Measurements from ENCODE around the gene RNF5. TPM values are rescaled to one million over a fixed set of nuclear protein-coding genes. Genes with fewer than 3 reads are reported as not detected.

RNF5 gene
- total RNA-seq, 1 experiment from 2014 or later, result 82.3 TPM

DNA sequence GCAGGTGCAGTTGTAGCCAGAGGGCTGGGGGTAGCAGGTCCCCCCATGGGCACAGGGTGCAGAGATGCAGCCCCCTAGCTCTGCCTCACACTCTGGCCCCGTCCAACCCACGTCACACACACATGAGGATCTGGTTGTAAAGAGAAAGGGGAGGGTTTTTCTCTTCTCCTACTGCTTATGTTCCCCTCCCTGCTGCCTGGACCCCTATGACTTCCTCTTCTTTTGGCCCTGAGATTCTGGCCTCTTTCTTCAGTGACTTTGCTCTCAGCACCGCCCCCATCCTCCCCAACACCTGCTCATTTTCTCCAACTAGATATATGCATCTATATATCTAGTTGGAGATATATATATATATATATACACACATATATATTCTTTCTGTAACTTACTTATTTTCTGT, 35.9 kb downstream of the RNF5 start:
- no peaks in the 10 kb centered on the region for H3K27me3 ChIP-seq (ENCODE audit: control insufficient read depth, insufficient read depth, low read length)
- in situ Hi-C loops (cut with HindIII; ENCODE audit: low pct_unique_long_range_greater_than_20kb, low sequenced_read_pairs), result no loop called here

DNA sequence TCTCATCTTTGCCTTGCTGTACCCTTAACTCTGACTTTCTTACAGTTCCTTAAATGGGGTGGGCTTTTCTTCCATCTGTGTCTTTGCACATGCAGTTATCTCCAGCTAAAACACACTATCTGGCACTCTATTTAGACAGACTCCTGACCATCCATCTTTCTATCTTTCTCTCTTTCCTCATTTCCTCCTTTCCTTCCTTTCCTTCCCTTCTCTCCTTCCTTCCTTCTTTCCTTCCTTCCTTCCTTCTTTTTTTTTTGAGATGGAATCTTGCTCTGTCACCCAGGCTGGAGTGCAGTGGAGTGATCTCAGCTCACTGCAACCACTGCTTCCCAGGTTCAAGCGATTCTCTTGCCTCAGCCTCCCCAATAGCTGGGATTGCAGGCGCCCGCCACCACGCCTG, 37.4 kb downstream of the RNF5 start:
- Histone ChIP-seq H3K4me1 (ENCODE audit: control insufficient read depth, insufficient read depth, low read length) (no peaks in the 10 kb centered on the region), H3K9me3 (ENCODE audit: control insufficient read depth, insufficient read depth, low read depth, low read length) (no peaks in the 10 kb centered on the region), H3K27ac (ENCODE audit: low read length) (no peak overlapping the region), H3K4me3 (ENCODE audit: low read depth in 2 of 2, low read length in 2 of 2) (no peak overlapping the region), H3K27me3 (ENCODE audit: control insufficient read depth, insufficient read depth, low read length) (no peaks in the 10 kb centered on the region), H3K36me3 (ENCODE audit: control insufficient read depth, insufficient read depth, low read length) (no peaks in the 10 kb centered on the region)
- ChIA-PET POLR2A (no interaction called here), CTCF (interaction anchor here (0.7 kb wide), 1 partner anchor 12 kb away, joined by 4 read pairs; no protein-coding TSS in a partner anchor)
- in situ Hi-C loops (cut with HindIII; ENCODE audit: low pct_unique_long_range_greater_than_20kb, low sequenced_read_pairs) (no loop called here), intact Hi-C loops (cut with micrococcal nuclease; ENCODE audit: unreplicated experiment) (no loop called here)
- no TSS peak for BruUV-seq (replicated peaks)
- DNase-seq (ENCODE audit: low read depth, low spot score) (no peak), ATAC-seq (no peak)
- TF ChIP-seq, protein P1, sequence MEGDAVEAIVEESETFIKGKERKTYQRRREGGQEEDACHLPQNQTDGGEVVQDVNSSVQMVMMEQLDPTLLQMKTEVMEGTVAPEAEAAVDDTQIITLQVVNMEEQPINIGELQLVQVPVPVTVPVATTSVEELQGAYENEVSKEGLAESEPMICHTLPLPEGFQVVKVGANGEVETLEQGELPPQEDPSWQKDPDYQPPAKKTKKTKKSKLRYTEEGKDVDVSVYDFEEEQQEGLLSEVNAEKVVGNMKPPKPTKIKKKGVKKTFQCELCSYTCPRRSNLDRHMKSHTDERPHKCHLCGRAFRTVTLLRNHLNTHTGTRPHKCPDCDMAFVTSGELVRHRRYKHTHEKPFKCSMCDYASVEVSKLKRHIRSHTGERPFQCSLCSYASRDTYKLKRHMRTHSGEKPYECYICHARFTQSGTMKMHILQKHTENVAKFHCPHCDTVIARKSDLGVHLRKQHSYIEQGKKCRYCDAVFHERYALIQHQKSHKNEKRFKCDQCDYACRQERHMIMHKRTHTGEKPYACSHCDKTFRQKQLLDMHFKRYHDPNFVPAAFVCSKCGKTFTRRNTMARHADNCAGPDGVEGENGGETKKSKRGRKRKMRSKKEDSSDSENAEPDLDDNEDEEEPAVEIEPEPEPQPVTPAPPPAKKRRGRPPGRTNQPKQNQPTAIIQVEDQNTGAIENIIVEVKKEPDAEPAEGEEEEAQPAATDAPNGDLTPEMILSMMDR (IDR thresholded peaks at IDR 0.05), result no peak

More for the DNA sequence above, 35.9 kb downstream of the RNF5 start:
- BruUV-seq (replicated peaks), result no TSS peak
- ATAC-seq, result no peak
- Histone ChIP-seq H3K4me1 (ENCODE audit: control insufficient read depth, insufficient read depth, low read length) (no peaks in the 10 kb centered on the region), H3K27ac (ENCODE audit: low read length) (no peak overlapping the region), H3K9me3 (ENCODE audit: control insufficient read depth, insufficient read depth, low read depth, low read length) (no peaks in the 10 kb centered on the region), H3K4me3 (ENCODE audit: low read depth in 2 of 2, low read length in 2 of 2) (no peak overlapping the region), H3K36me3 (ENCODE audit: control insufficient read depth, insufficient read depth, low read length) (no peaks in the 10 kb centered on the region)
- ChIA-PET POLR2A (no interaction called here), CTCF (no interaction called here)
- DNase-seq (ENCODE audit: low read depth, low spot score), result no peak
- TF ChIP-seq POLR2AphosphoS5 (IDR thresholded peaks at IDR 0.05; ENCODE audit: low read depth, low read length) (no peak), TCF7L2 (IDR thresholded peaks at IDR 0.05; ENCODE audit: low read depth, low read length) (no peak), SIN3A (IDR thresholded peaks at IDR 0.05; ENCODE audit: borderline replicate concordance, insufficient read depth, low read depth, low read length) (no peak)
- TF ChIP-seq, protein P2, sequence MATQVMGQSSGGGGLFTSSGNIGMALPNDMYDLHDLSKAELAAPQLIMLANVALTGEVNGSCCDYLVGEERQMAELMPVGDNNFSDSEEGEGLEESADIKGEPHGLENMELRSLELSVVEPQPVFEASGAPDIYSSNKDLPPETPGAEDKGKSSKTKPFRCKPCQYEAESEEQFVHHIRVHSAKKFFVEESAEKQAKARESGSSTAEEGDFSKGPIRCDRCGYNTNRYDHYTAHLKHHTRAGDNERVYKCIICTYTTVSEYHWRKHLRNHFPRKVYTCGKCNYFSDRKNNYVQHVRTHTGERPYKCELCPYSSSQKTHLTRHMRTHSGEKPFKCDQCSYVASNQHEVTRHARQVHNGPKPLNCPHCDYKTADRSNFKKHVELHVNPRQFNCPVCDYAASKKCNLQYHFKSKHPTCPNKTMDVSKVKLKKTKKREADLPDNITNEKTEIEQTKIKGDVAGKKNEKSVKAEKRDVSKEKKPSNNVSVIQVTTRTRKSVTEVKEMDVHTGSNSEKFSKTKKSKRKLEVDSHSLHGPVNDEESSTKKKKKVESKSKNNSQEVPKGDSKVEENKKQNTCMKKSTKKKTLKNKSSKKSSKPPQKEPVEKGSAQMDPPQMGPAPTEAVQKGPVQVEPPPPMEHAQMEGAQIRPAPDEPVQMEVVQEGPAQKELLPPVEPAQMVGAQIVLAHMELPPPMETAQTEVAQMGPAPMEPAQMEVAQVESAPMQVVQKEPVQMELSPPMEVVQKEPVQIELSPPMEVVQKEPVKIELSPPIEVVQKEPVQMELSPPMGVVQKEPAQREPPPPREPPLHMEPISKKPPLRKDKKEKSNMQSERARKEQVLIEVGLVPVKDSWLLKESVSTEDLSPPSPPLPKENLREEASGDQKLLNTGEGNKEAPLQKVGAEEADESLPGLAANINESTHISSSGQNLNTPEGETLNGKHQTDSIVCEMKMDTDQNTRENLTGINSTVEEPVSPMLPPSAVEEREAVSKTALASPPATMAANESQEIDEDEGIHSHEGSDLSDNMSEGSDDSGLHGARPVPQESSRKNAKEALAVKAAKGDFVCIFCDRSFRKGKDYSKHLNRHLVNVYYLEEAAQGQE (IDR thresholded peaks at IDR 0.05; ENCODE audit: insufficient read depth in 1 of 2, low read depth in 2 of 2, low read length in 1 of 2), result no peak
- TF ChIP-seq, protein P1 (IDR thresholded peaks at IDR 0.05), result no peak
- intact Hi-C loops (cut with micrococcal nuclease; ENCODE audit: unreplicated experiment), result no loop called here

DNA sequence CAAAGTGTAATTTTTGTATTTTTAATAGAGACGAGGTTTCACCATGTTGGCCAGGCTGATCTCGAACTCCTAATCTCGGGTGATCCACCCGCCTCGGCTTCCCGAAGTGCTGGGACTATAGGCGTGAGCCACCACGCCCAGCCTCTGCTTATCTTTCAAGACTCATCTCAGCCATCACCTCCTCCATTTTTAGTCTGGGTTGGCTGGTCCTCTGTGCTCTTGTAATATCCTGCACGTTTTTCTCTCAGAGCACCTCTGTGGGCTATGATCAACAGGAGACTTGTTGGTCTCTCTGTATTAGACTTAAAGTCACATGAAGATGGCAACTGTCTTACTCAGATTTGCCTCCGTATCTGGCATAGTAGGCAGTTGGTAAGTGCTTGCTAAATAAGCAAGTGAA, 38.1 kb downstream of the RNF5 start:
- DNase-seq (ENCODE audit: low read depth, low spot score) (no peak), ATAC-seq (no peak)
- in situ Hi-C loops (cut with HindIII; ENCODE audit: low pct_unique_long_range_greater_than_20kb, low sequenced_read_pairs) (no loop called here), intact Hi-C loops (cut with micrococcal nuclease; ENCODE audit: unreplicated experiment) (no loop called here)
- Histone ChIP-seq H3K36me3 (ENCODE audit: control insufficient read depth, insufficient read depth, low read length) (no peaks in the 10 kb centered on the region), H3K27ac (ENCODE audit: low read length) (no peak overlapping the region), H3K4me3 (ENCODE audit: low read depth in 2 of 2, low read length in 2 of 2) (no peak overlapping the region), H3K4me1 (ENCODE audit: control insufficient read depth, insufficient read depth, low read length) (no peaks in the 10 kb centered on the region), H3K27me3 (ENCODE audit: control insufficient read depth, insufficient read depth, low read length) (no peaks in the 10 kb centered on the region), H3K9me3 (ENCODE audit: control insufficient read depth, insufficient read depth, low read depth, low read length) (no peaks in the 10 kb centered on the region)
- ChIA-PET CTCF (no interaction called here), POLR2A (no interaction called here)
- no TSS peak for BruUV-seq (replicated peaks)
- no peak for TF ChIP-seq TCF7L2 (IDR thresholded peaks at IDR 0.05; ENCODE audit: low read depth, low read length)
- TF ChIP-seq, protein P1 (IDR thresholded peaks at IDR 0.05), result no peak
- TF ChIP-seq POLR2AphosphoS5 (IDR thresholded peaks at IDR 0.05; ENCODE audit: low read depth, low read length), result no peak
- TF ChIP-seq SIN3A (IDR thresholded peaks at IDR 0.05; ENCODE audit: borderline replicate concordance, insufficient read depth, low read depth, low read length), result no peak
- TF ChIP-seq, protein P2 (IDR thresholded peaks at IDR 0.05; ENCODE audit: insufficient read depth in 1 of 2, low read depth in 2 of 2, low read length in 1 of 2), result no peak

All from Panc1 (cell line).